ENCODE results near the gene TPRG1L. TPM values are rescaled to one million over a fixed set of nuclear protein-coding genes. Genes with fewer than 3 reads are reported as not detected.
A peak's percentile ranks its signal among the peaks of the same experiment; 100 is the strongest.

The TPRG1L gene
- total RNA-seq, 1 experiment from 2014 or later, result 14.4 TPM

DNA sequence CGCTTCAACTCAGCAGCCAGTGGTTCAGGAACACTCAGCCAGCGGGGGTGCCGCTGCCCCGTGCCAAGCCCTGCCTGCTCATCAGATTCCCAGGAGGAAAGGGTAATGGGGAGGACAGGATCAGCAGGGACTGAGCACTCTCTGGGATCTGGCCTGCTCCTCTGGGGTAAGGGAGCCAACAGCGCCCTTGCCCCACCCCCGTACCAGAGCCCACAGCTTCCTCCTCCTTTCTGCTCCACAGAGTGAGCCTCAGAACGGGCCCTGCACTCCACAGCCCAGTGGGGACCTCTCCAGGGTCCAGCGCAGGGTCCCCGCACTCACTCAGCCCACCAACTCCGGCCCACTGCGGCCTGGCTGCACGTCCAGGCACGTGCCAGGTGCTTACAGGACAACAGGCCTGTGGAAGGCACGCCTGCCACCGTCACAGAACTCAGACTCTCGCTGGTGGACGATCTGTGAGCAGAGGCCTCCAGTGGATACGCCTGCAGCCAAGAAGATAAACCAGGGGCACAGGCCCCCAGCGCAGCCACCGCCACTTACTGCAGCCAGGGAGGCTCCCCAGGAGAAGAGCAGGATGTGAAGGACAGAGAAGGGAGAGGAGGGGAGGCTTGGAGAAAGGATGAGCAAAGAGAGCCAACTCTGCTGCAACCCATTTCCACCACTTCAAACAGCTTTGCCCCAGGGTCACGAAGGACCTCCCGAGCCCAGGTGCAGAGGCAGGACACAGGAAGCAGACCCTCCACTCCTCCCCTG, 15.6 kb upstream of the TPRG1L start:
- H3K79me2 ChIP-seq (ENCODE audit: low read length), result no peaks in the 10 kb centered on the region
- no peak overlapping the region for H3K4me3 ChIP-seq (ENCODE audit: low read length)
- H4K20me1 ChIP-seq (ENCODE audit: insufficient read depth, low read depth, low read length), result no peaks in the 10 kb centered on the region
- no peaks in the 10 kb centered on the region for H3K9me2 ChIP-seq (replicated peaks; ENCODE audit: insufficient read depth, low read length)
- H3K9me3 ChIP-seq (ENCODE audit: low read length), result peaks cover 2% of the 10 kb centered on the region; the same call in 1 of the 2 replicates
- no peak overlapping the region for H3K9ac ChIP-seq (ENCODE audit: low read length)
- H3K36me3 ChIP-seq (ENCODE audit: insufficient read depth, low read length), result no peaks in the 10 kb centered on the region
- H3K27me3 ChIP-seq (ENCODE audit: low read length), result no peaks in the 10 kb centered on the region
- no peaks in the 10 kb centered on the region for H3K4me1 ChIP-seq (ENCODE audit: low read length)
- no peak overlapping the region for H2AFZ ChIP-seq (ENCODE audit: low read length)
- H3K4me2 ChIP-seq (ENCODE audit: low read depth, low read length, poor library complexity, severe bottlenecking), result no peak overlapping the region
- H3K27ac ChIP-seq (ENCODE audit: low read length), result no peak overlapping the region
- DNase-seq, result no peak

DNA sequence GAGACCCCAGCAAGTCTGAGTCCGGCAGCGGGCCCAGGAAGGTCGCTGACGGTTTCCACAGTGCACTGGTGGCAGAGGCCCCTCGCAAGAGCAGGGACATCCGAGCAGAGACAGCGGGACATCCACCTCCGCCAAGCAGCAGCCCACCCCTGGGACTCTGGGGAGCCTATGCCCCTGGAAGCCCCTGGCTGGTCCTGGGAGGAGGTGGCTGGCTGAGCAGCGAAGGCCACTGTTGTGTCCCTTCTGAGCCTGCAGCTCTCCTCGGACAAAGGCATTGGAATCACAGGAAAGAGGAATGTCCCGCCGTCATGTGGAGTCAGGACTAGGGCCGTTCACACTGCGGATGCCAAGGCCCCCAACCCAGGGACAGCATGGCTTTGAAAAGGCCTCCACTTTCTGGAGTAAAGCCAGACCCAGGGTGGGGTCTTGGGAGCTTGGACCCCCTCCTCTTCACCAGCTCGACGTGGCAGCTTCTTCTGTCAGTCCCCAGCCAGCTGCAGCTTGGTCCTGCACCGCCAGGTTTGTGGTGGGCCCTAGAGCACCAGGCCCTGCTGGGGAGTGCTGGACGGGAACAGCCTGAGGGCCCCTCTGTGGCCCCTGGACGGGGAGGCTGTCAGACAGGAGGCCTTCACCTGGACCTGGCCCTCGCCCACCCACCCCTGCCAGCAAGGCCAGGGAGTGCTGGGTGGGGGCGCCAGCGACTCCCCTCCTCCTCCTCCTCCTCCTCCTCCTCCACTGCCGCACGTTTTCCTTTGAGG, 14.9 kb upstream of the TPRG1L start:
- Histone ChIP-seq H3K4me3 (ENCODE audit: low read length) (no peak overlapping the region), H3K27ac (ENCODE audit: low read length) (no peak overlapping the region), H3K9me3 (ENCODE audit: low read length) (no peaks in the 10 kb centered on the region), H3K9me2 (replicated peaks; ENCODE audit: insufficient read depth, low read length) (no peaks in the 10 kb centered on the region), H3K36me3 (ENCODE audit: insufficient read depth, low read length) (no peaks in the 10 kb centered on the region), H3K9ac (ENCODE audit: low read length) (no peak overlapping the region), H3K4me2 (ENCODE audit: low read depth, low read length, poor library complexity, severe bottlenecking) (no peak overlapping the region), H3K4me1 (ENCODE audit: low read length) (no peaks in the 10 kb centered on the region), H4K20me1 (ENCODE audit: insufficient read depth, low read depth, low read length) (no peaks in the 10 kb centered on the region), H3K27me3 (ENCODE audit: low read length) (no peaks in the 10 kb centered on the region), H3K79me2 (ENCODE audit: low read length) (no peaks in the 10 kb centered on the region), H2AFZ (ENCODE audit: low read length) (no peak overlapping the region)
- DNase-seq, result no peak

DNA sequence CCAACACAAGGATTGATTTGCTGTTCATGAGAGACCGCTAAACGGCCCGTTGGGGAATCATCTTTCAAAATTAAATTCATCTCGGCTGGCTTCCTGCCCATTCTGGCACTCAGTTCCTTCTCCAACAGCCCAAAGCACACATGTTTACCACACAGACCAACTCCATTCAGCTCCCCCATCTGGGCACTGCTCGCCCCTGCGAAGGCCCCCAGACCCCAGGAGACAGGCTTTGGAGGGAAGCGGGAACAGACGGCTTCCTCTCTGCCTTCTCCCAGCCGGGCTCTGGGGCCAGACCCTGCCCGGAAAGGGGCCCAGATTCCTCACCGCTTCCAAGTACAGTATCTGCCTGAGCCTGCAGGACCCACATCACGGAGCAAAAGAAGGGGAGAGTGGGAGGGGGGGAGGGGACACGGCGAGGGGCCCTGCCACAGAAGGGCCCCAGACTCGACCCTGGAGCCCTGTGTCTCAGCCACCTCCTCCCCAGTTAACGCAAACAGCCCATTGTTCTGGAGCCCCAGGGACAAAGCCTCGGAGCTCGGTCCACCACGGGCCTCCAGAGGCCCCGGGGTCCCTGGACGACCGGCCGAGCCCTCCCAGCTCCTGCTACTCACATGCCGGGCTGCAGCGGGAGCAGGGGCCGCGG, 14.2 kb upstream of the TPRG1L start:
- Histone ChIP-seq H3K36me3 (ENCODE audit: insufficient read depth, low read length) (no peaks in the 10 kb centered on the region), H3K9me2 (replicated peaks; ENCODE audit: insufficient read depth, low read length) (no peaks in the 10 kb centered on the region), H3K4me2 (ENCODE audit: low read depth, low read length, poor library complexity, severe bottlenecking) (no peak overlapping the region), H3K4me3 (ENCODE audit: low read length) (no peak overlapping the region), H4K20me1 (ENCODE audit: insufficient read depth, low read depth, low read length) (no peaks in the 10 kb centered on the region), H3K27me3 (ENCODE audit: low read length) (no peaks in the 10 kb centered on the region), H3K27ac (ENCODE audit: low read length) (no peak overlapping the region), H2AFZ (ENCODE audit: low read length) (no peak overlapping the region), H3K4me1 (ENCODE audit: low read length) (no peaks in the 10 kb centered on the region), H3K9ac (ENCODE audit: low read length) (no peak overlapping the region), H3K9me3 (ENCODE audit: low read length) (no peaks in the 10 kb centered on the region), H3K79me2 (ENCODE audit: low read length) (no peaks in the 10 kb centered on the region)
- DNase-seq, result no peak

DNA sequence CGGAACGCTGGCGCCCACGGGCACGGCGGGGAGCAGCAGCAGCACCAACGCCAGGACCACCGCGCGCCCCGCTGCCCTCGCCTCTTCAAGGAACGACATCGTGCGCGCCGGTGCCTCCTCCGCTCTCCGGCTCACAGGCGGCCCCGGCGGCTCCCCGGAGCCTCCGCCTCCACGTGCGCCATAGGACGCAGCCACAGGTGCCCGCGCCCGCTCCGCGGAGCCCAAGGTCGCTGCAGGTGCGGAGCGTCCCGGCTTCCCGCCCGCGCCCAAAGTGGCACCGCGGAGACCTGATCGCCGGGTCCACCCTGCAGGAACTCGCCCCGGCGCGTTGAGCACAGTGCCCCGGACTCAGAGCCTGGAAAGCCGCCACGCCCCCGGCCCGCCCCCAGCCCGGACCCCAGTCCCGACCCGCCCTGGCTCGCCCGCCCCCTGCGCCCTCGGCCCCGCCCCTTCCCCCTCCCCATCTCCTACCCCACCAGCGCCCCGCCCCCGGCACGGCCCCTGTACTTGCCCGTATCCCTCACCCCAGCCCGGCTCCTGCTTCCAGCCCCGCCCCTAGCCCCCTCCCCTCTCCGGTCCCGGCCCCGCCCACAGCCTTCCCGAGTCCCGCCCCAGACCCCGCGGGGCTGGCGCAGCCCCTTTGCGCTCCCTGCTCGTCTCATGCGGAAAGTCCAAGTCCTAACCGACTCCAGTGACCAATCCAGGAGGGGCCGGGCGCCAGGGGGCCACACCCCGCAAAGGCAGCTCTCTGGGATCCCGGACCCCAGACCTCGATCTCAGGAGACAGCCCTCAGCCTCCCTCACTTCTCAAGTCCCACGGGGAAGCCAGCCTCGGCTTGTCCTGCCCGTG, 13.4 kb upstream of the TPRG1L start, which contains the start of gene MEGF6:
Gene MEGF6, minus strand, starts transcription at position 339 of the 850 bp plus-strand sequence. Its CDS starts 240 bp downstream, at position 99.
- no peak for DNase-seq
- no peaks in the 10 kb centered on the region for H3K9me3 ChIP-seq (ENCODE audit: low read length)
- no peaks in the 10 kb centered on the region for H4K20me1 ChIP-seq (ENCODE audit: insufficient read depth, low read depth, low read length)
- no peaks in the 10 kb centered on the region for H3K79me2 ChIP-seq (ENCODE audit: low read length)
- H3K9me2 ChIP-seq (replicated peaks; ENCODE audit: insufficient read depth, low read length), result no peaks in the 10 kb centered on the region
- H3K4me2 ChIP-seq (ENCODE audit: low read depth, low read length, poor library complexity, severe bottlenecking), result no peak within 1 kb of the TSS
- H3K4me3 ChIP-seq (ENCODE audit: low read length), result no peak within 1 kb of the TSS
- no peaks in the 10 kb centered on the region for H3K36me3 ChIP-seq (ENCODE audit: insufficient read depth, low read length)
- H3K27me3 ChIP-seq (ENCODE audit: low read length), result no peaks in the 10 kb centered on the region
- H2AFZ ChIP-seq (ENCODE audit: low read length), result no peak within 1 kb of the TSS
- no peaks in the 10 kb centered on the region for H3K4me1 ChIP-seq (ENCODE audit: low read length)
- H3K27ac ChIP-seq (ENCODE audit: low read length), result no peak within 1 kb of the TSS
- no peak within 1 kb of the TSS for H3K9ac ChIP-seq (ENCODE audit: low read length)

DNA sequence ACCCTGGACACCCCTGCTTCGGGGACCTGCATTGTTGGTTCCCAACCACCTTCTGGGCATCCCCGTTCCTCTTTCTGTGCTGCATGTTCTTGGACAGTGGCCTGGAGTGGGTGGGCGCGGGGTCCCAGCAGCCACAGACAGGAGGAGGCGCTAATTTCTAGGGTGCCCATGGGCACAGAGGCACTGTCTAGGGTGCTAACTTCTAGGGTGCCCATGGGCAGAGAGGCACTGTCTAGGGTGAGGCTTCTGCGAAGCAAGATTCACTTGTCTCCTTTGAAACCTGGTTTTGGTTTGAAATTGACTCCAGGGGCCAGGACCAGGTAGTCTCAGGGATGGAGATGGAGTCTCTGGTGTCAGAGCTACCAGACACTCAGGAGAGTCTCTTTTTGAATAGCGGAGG, 12.7 kb upstream of the TPRG1L start:
- Histone ChIP-seq H3K27ac (ENCODE audit: low read length) (no peak overlapping the region), H4K20me1 (ENCODE audit: insufficient read depth, low read depth, low read length) (no peaks in the 10 kb centered on the region), H3K4me2 (ENCODE audit: low read depth, low read length, poor library complexity, severe bottlenecking) (no peak overlapping the region), H3K9me3 (ENCODE audit: low read length) (no peaks in the 10 kb centered on the region), H3K79me2 (ENCODE audit: low read length) (no peaks in the 10 kb centered on the region), H3K9ac (ENCODE audit: low read length) (no peak overlapping the region), H3K27me3 (ENCODE audit: low read length) (no peaks in the 10 kb centered on the region), H3K36me3 (ENCODE audit: insufficient read depth, low read length) (no peaks in the 10 kb centered on the region), H3K4me1 (ENCODE audit: low read length) (no peaks in the 10 kb centered on the region), H3K9me2 (replicated peaks; ENCODE audit: insufficient read depth, low read length) (no peaks in the 10 kb centered on the region), H3K4me3 (ENCODE audit: low read length) (no peak overlapping the region), H2AFZ (ENCODE audit: low read length) (no peak overlapping the region)
- DNase-seq, result no peak

DNA sequence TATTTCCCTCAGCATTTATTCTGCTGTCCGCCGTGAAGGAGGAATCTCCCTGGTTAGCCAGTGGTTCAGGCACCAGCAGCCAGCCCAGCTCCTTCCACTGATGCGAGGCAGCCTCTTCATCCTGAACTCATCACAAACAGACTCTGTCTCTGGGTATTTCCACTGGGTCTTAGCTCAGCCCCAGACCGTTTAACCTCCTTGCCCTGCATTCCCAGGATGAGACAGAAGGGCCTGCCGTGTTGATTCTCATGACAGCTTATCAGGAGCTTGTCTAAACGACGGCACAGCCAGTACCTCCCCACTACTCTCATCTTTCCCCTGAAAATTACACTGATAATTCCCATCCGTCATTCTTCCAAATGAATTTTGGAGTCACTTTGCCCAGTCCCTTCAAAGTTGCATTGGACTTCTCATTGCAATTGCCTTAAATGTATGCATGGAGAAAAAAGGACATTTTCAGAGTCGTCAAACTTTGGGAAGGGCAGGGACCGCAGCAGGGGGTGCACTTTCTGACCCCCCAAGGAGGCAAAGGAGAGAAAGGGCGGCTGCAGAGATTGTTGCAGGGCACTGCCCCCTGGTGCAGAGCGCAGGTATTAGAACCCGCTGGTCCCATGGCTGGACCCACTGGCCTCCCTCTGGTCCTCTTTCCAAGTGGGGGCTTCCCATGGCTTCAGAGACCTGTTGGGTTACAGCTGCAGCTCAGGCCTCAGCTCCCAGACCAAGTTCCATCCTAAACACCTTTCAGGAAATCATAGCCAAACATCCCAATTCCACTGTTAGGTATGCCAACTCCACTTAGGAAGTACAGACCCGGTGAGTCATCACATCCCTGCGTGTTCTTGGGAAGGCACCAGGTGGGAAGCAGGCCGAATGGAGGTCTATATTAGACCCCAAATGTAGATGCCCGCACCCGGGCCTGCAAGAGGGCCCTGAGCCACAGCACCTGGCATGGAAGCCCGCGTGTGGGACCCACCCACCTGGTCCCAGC, 9.8 kb upstream of the TPRG1L start:
- H2AFZ ChIP-seq (ENCODE audit: low read length), result no peak overlapping the region
- peaks cover 6% of the 10 kb centered on the region for H3K4me1 ChIP-seq (ENCODE audit: low read length)
- no peaks in the 10 kb centered on the region; the same call in 1 of the 2 replicates for H3K79me2 ChIP-seq (ENCODE audit: low read length)
- no peaks in the 10 kb centered on the region for H3K27me3 ChIP-seq (ENCODE audit: low read length)
- H3K9ac ChIP-seq (ENCODE audit: low read length), result no peak overlapping the region
- H3K4me2 ChIP-seq (ENCODE audit: low read depth, low read length, poor library complexity, severe bottlenecking), result no peak overlapping the region
- H3K27ac ChIP-seq (ENCODE audit: low read length), result no peak overlapping the region
- no peaks in the 10 kb centered on the region for H3K36me3 ChIP-seq (ENCODE audit: insufficient read depth, low read length)
- no peak overlapping the region for H3K4me3 ChIP-seq (ENCODE audit: low read length)
- no peaks in the 10 kb centered on the region for H4K20me1 ChIP-seq (ENCODE audit: insufficient read depth, low read depth, low read length)
- no peaks in the 10 kb centered on the region for H3K9me3 ChIP-seq (ENCODE audit: low read length)
- no peaks in the 10 kb centered on the region for H3K9me2 ChIP-seq (replicated peaks; ENCODE audit: insufficient read depth, low read length)
- DNase-seq, result peak; percentile 63

DNA sequence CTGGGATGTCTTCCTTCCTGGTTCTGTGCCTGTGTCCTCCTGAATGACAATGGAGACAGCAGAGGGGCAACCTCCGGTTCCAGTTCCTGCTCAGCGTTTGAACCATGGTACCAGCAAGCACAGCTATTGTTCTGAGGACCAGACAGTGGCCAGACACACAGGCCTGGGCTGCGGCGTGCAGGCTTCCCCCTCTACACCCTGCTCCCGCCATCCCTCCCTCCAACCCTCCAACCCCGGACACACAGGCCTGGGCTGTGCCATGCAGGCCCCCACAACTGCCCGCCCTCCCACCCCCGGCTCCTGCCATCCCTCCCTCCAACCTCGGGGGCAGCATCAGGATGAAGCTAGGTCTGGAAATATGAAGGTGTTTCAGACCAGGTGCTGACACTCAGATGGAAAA, 8.0 kb upstream of the TPRG1L start:
- Histone ChIP-seq H4K20me1 (ENCODE audit: insufficient read depth, low read depth, low read length) (no peaks in the 10 kb centered on the region), H3K4me2 (ENCODE audit: low read depth, low read length, poor library complexity, severe bottlenecking) (no peak overlapping the region), H3K4me3 (ENCODE audit: low read length) (no peak overlapping the region), H3K27ac (ENCODE audit: low read length) (no peak overlapping the region), H3K9me2 (replicated peaks; ENCODE audit: insufficient read depth, low read length) (no peaks in the 10 kb centered on the region), H3K27me3 (ENCODE audit: low read length) (no peaks in the 10 kb centered on the region), H3K9me3 (ENCODE audit: low read length) (no peaks in the 10 kb centered on the region), H3K4me1 (ENCODE audit: low read length) (peaks cover 6% of the 10 kb centered on the region), H3K9ac (ENCODE audit: low read length) (no peak overlapping the region), H3K36me3 (ENCODE audit: insufficient read depth, low read length) (no peaks in the 10 kb centered on the region), H3K79me2 (ENCODE audit: low read length) (no peaks in the 10 kb centered on the region; the same call in 1 of the 2 replicates), H2AFZ (ENCODE audit: low read length) (no peak overlapping the region)
- DNase-seq, result no peak
